ENCODE data around the gene RRM1.
"Not testable (repeated sequence)": the region's sequence is repeated elsewhere in the genome, so short reads cannot be mapped to it uniquely, and the experiment has no call there.

Gene RRM1

DNA sequence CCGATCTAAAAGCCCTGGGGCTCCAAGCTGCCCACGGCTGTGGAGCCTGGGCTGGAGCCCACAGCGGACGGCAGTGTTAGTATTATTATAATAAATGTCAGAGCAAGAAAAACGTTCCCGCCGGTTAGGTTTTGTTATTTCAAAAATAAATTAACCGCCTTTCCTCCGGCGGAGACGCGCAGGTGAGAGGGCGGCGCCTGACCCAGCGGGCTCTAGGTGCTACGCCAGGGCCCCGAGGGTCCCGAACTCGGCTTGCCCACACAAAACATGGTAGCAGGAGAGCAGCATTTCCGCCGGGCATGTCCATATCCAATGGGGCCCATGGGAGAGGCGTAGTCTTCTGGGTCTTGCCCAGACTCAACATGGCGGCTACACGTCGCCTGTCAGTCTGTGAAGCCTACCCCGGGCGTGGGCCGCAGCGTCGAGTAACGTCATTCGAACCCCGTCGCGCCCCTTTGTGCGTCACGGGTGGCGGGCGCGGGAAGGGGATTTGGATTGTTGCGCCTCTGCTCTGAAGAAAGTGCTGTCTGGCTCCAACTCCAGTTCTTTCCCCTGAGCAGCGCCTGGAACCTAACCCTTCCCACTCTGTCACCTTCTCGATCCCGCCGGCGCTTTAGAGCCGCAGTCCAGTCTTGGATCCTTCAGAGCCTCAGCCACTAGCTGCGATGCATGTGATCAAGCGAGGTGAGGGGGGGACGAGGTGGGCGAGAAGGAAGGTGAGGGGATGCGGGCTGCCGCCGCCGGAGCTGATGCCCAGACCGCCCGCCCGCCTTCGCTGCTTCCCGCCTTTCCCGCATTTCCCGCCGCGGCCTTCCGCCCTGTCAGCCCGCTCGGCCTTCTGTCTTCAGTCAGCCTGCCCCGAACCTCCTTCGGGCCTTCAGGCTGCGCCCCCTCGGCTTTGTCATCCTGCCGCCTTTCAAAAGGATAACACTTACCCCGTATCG lies at the start of gene RRM1:
RRM1 (plus strand) TSS at position 452 of the 944 bp plus-strand sequence; CDS start at position 666, 214 bp downstream.
- DNase-seq, result peak; percentile 96 to 98

GRCh38 chr11:4044976-4045646 lies 49.5 kb upstream of the RRM1 start:
- peak in 1 of 2 experiments; percentile 44 for DNase-seq

- no peak for DNase-seq
Observed at GRCh38 chr11:4048340-4048739, 46.3 kb upstream of the RRM1 start.

- DNase-seq, result no peak
Observed at GRCh38 chr11:4049006-4049405, 45.6 kb upstream of the RRM1 start.

DNA sequence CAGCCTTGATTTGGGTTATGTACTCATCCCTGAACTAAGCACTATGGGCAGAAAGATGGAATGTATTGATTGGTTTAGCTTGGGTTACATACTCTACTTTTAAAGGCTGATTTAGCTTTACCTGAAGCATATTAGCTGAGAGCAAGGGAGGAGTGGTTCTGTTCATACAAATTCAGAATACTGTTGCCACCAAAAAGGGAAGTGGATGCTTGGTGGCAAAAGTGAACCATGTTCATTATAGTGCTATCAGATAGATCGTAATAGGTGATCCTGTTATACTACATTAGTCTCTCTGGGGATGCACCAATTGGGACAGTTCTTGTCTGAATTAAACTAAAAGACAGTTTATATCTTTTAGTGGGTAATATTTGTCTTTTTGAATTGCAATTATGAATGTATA lies 44.5 kb upstream of the RRM1 start:
- DNase-seq, result no peak

- not testable (repeated sequence) for DNase-seq
Observed at GRCh38 chr11:4053200-4053599, 41.4 kb upstream of the RRM1 start.

DNA sequence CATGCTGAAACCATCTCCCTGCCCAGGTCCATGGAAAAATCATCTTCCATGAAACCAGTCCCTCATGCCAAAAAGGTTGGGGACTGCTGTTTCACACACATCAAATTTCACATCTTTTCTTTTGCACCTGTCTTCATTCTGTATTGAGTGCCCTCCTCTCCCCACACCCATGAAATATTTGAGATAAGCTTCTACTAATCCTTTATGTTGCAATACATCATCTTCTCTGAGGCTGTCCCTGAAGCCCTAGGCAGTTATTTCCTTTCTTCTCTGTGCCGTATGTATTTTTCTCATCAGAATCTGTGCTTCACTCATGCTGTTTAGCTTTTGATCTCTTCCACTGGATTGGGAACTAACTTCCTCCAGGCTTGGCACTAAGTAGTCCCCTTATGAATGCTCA lies 40.0 kb upstream of the RRM1 start:
- no peak for DNase-seq

DNA sequence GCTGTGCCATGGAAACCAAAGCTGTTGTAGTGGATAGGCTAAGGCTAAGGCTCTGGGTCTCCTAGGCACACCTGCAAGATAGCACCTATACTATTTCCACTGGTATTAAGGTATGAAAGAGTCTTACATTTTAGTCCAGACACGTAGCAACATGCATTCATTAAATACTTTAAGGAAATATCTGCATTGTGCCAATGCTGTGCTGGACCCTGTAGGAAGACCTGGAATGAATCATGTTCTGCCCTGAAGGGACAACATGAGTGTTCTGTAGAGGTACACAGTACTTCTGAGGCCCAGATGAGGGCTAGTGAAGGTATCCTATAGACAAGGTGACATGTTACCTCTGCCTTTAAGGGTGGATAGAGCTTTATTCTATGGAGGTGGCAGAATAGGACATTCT lies 35.2 kb upstream of the RRM1 start:
- no peak for DNase-seq

DNA sequence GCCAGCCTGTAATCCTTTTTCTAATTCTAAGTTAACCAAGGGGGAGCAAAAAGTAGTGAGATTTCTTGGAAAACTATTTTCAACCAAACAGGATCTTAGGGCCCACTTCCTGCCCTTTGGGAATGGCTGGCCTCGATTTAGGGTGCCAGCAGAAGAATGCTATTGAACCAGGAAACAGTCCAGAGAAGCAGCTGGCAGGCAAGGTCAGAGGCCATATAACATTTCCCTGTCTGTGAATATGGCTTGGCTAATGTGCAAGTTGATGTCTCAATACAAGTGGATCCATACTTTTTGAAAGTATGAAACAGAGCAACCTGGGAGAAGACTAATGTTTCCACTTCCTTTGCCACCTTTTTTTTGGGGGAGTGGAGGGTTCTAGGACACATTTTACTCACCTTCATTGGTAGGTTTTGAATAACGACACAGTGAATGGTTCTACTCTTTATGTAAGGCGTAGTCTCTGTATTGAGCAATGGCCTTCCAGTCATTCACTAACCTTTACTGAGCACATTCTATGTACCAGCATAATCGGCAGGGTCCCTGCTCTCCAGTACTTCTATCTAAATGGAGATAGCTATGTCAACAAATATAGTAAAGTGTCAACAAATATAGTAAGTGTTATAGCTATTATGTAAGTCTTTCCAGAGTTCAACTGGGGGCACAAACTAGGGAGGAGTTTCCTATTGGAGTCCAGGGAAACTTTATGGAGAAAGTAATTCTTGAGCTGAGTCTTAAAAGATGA lies 34.2 kb upstream of the RRM1 start:
- DNase-seq, result no peak

GRCh38 chr11:4061700-4062099 lies 32.9 kb upstream of the RRM1 start:
- no peak for DNase-seq

GRCh38 chr11:4063348-4063747 lies 31.3 kb upstream of the RRM1 start:
- no peak for DNase-seq

- no peak for DNase-seq
Observed at GRCh38 chr11:4064278-4064955, 30.2 kb upstream of the RRM1 start.

- DNase-seq, result no peak
Observed at GRCh38 chr11:4065086-4065485, 29.5 kb upstream of the RRM1 start.

DNA sequence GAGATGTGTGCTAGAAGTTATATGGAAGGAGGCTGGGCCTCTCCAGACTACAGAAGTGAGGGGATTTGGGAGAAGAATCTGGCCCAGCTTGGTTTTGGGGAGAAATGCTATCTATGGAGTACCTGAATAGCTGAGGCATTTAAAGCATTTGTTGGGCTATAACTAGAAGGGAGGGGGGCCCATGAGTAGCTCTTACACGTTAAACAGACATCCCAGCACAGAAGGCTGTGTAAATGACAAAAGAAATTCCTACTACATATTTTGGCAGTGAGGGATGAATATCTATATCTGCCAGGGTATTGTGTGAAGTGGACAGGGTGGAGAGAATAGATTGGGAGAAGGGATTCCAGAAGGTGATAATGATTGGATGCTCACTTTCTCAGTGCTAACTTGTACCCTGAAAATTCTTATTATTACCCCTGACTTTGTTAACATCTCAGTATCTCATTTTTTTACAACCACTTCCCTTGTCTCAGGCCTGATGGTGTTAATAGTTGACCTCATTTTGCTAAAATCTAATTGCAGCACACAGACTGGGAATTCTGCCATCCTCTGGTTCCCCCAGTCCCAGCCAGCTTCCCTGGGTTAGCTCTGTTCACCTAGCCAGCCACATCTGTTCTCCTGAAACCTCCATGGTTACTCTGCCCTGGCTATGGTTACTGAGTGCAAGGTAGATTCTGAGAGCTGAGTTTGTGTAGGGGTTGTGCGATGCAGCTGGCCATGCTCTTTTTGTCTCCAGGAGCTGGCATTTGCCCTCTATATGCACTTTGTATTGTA lies 28.8 kb upstream of the RRM1 start:
- no peak for DNase-seq

- DNase-seq, result no peak
Observed at GRCh38 chr11:4066910-4067309, 27.7 kb upstream of the RRM1 start.

DNA sequence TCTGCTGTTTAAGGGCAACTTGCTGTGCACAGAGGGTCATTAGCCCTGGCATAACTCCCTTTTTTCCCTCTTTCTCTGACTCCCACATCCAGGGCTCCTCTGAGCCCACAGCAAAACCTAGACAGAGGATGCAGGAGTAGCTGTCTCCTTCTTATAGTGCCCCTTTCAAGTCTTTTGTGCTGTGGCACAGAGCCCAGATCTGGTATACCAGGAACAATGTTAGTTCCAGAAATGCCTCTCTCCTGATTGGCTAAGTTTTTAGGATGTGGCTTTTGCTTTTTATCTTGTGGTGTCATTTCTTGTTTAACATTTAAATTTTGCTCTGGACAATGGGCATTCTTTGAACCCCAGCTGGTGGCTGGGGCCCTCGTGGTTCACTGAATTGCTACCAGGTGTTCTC lies 25.6 kb upstream of the RRM1 start:
- DNase-seq, result no peak

GRCh38 chr11:4071325-4071724 lies 23.3 kb upstream of the RRM1 start:
- DNase-seq, result no peak

GRCh38 chr11:4071914-4072313 lies 22.7 kb upstream of the RRM1 start:
- no peak for DNase-seq

DNA sequence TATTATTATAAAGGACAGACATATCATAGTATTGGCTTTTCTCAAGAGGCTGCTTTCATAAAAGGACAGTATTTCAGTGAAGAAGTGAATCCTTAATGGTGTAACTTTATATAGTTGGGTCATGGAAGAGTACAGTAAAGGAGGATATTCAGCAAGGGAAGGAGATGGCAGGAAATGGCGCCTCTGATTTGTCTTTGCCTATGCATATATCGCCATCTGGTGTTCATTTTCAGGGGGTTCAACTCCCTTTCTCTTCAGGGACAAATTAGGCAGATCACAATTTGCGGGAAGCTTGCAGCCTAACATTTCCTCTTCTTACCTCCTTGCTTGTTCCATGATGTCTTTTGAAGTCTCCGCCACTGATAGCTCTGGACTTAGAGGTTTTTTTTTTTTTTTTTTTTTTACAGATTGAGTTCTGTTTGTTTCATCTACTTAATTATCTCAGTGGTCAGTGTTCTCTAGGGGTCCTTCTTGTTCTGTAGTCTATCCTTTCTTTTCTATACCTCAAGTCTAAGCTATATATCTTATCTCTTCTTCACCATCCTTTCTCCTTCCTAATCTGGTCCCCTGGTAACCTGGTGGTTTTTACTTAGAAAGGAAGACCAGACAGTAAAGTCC lies 21.8 kb upstream of the RRM1 start:
- peak; percentile 72 to 82 for DNase-seq

- no peak for DNase-seq
Observed at GRCh38 chr11:4074266-4074665, 20.3 kb upstream of the RRM1 start.

- peak in 1 of 2 experiments; percentile 13 for DNase-seq
Observed at GRCh38 chr11:4076774-4077173, 17.8 kb upstream of the RRM1 start.

- DNase-seq, result no peak
Observed at GRCh38 chr11:4083198-4083597, 11.4 kb upstream of the RRM1 start.

Measured in NCI-H446 (cell line).